IPS DF 6.9 (cell line): ENCODE data around the gene NSMCE1.
"Not testable (repeated sequence)": the region's sequence is repeated elsewhere in the genome, so short reads cannot be mapped to it uniquely, and the experiment has no call there.

ENCODE experiments used
- DNase-seq: peaks from one replicate; pipeline ENCODE4 v3.0.0-alpha.2; 2013; ENCODE audit warnings: low read depth, low spot score
- H3K27ac ChIP-seq: one replicate; pipeline ENCODE4 v1.5.1; 2013; ENCODE audit warnings: low read length, control low read depth
- H3K27me3 ChIP-seq: 2 replicates; pipeline ENCODE4 v1.6.1; 2013; ENCODE audit warnings: mild to moderate bottlenecking, low read length; ENCODE audit not compliant: control insufficient read depth, insufficient read depth
- H3K36me3 ChIP-seq: 2 replicates; pipeline ENCODE4 v1.6.1; 2013; ENCODE audit warnings: low read length; ENCODE audit not compliant: control insufficient read depth, insufficient read depth
- H3K4me1 ChIP-seq: 2 replicates; pipeline ENCODE4 v1.6.1; 2013; ENCODE audit warnings: low read length; ENCODE audit not compliant: control insufficient read depth, insufficient read depth
- H3K4me3 ChIP-seq: 2 replicates; pipeline ENCODE4 v1.5.1; 2013; ENCODE audit warnings: mild to moderate bottlenecking, low read length
- H3K9me3 ChIP-seq: 2 replicates; pipeline ENCODE4 v1.6.1; 2013; ENCODE audit warnings: low read length, inconsistent platforms; ENCODE audit not compliant: control insufficient read depth, insufficient read depth
- WGBS: extraction: QIAGEN DNeasy Blood & Tissue Kit; methylation state at CpG from one replicate; pipeline ENCODE4 v1.1.7; 2013; ENCODE audit warnings: mixed read lengths, missing lambda C conversion rate; ENCODE audit not compliant: insufficient read length, insufficient coverage; 5-methylcytosine and 5-hydroxymethylcytosine counted together

The NSMCE1 gene

DNA sequence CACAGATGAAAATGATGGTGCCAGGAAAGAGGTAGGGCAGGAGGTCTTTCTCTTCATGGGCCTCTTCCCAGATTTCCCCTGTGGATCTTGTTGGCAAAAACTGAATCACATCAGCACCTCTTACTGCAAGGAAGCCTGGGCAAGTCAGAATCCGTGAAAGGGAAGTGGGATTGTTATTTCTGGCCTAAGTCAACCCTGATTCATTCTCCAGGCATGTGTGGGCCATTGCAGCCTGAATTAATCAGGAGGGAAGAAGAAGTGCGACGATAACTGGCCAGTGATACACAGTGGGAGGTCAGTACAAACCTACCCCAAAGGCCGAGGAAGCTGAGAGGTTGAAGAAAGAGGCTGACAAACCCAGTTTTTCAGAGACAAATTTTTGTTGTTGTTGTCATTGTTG lies 17.9 kb upstream of the NSMCE1 start:
- Histone ChIP-seq H3K27ac (no peak overlapping the region), H3K9me3 (no peaks in the 10 kb centered on the region), H3K4me3 (no peak overlapping the region), H3K27me3 (no peaks in the 10 kb centered on the region), H3K36me3 (no peaks in the 10 kb centered on the region), H3K4me1 (no peaks in the 10 kb centered on the region)
- DNase-seq: no peak
- WGBS: no CpG with 5 or more reads among the region's 4 CpGs

- Histone ChIP-seq H3K4me1 (no peaks in the 10 kb centered on the region), H3K9me3 (no peaks in the 10 kb centered on the region), H3K27me3 (no peaks in the 10 kb centered on the region), H3K4me3 (no peak overlapping the region), H3K27ac (no peak overlapping the region), H3K36me3 (no peaks in the 10 kb centered on the region)
- no CpG with 5 or more reads among the region's 6 CpGs for WGBS
- DNase-seq: no peak
These were observed 17.2 kb upstream of the NSMCE1 start for GRCh38 chr16:27285676-27286196.

DNA sequence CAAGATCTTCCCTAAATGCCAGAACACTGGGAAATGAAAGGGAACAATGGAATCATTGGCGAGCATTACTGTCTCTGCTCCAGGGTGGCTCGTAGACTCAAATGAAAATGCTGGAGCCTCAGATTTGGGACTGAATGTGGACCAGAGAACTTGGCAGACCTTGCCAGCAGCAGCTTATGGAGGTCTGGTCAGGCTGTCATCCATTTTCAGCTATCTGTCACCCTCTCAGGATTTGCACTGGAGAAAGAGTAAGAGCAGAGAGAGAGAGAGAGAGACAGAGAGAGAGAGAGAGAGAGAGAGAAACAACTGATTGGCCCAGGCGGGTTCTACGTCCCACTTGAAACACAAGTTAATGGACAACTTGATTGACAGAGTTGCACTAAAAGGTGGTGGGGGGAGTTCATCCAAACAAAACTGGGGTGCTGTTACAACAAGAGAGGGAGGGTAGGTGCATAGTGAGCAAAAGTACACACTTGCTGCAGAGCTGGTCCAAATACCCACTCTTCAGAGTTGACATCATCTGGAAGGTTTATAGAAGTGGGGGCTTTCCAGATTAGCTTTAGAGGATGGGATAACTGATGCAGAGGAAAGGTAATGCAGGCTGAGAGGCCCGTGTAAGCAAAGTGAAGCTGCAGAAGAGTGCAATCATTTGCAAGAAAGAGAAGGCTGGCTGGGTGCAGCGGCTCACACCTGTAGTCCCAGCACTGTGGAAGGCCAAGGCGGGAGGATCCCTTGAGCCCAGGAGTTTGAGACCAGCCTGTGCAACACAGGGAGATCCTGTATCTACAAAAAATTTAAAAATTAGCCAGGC lies 16.5 kb upstream of the NSMCE1 start:
- H3K4me3 ChIP-seq: no peak overlapping the region
- no peak overlapping the region for H3K27ac ChIP-seq
- no peaks in the 10 kb centered on the region for H3K27me3 ChIP-seq
- H3K9me3 ChIP-seq: no peaks in the 10 kb centered on the region
- no CpG with 5 or more reads among the region's 7 CpGs for WGBS
- no peak for DNase-seq
- no peaks in the 10 kb centered on the region for H3K4me1 ChIP-seq
- no peaks in the 10 kb centered on the region for H3K36me3 ChIP-seq

DNA sequence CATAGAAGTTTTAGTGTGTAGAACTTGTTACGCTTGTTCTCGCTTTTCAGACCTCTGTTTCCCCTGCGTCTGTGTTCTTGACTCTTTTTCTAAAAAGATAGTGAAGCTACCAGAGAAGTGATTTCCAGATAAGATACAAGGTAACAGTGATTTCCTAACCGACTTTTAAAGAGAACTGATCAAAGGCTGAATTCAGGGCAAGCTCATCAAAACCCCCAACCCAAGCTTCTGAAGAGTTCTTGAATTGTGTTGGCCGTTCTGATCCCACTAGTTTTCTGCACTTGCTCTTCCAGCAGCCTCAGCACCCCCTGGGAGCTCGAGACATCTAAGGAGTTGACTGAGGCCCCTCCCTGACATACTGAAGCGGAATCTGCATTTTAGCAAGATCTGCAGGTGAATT lies 12.7 kb upstream of the NSMCE1 start:
- no CpG with 5 or more reads among the region's 7 CpGs for WGBS
- H3K27ac ChIP-seq: no peak overlapping the region
- H3K36me3 ChIP-seq: no peaks in the 10 kb centered on the region
- H3K4me3 ChIP-seq: no peak overlapping the region
- no peaks in the 10 kb centered on the region for H3K9me3 ChIP-seq
- no peaks in the 10 kb centered on the region for H3K4me1 ChIP-seq
- no peaks in the 10 kb centered on the region for H3K27me3 ChIP-seq
- DNase-seq: no peak

GRCh38 chr16:27275394-27275793 lies 6.8 kb upstream of the NSMCE1 start:
- no peak for DNase-seq
- Histone ChIP-seq H3K4me3 (no peak overlapping the region), H3K9me3 (no peaks in the 10 kb centered on the region), H3K36me3 (no peaks in the 10 kb centered on the region), H3K27me3 (no peaks in the 10 kb centered on the region), H3K4me1 (no peaks in the 10 kb centered on the region), H3K27ac (no peak overlapping the region)
- no CpG with 5 or more reads among the region's 1 CpG for WGBS

- not testable (repeated sequence) for H3K27me3 ChIP-seq, H3K9me3 ChIP-seq, H3K36me3 ChIP-seq, H3K4me3 ChIP-seq, DNase-seq, H3K4me1 ChIP-seq, H3K27ac ChIP-seq
- no CpG with 5 or more reads among the region's 7 CpGs for WGBS
These were observed 5.9 kb upstream of the NSMCE1 start for GRCh38 chr16:27274424-27274874.

DNA sequence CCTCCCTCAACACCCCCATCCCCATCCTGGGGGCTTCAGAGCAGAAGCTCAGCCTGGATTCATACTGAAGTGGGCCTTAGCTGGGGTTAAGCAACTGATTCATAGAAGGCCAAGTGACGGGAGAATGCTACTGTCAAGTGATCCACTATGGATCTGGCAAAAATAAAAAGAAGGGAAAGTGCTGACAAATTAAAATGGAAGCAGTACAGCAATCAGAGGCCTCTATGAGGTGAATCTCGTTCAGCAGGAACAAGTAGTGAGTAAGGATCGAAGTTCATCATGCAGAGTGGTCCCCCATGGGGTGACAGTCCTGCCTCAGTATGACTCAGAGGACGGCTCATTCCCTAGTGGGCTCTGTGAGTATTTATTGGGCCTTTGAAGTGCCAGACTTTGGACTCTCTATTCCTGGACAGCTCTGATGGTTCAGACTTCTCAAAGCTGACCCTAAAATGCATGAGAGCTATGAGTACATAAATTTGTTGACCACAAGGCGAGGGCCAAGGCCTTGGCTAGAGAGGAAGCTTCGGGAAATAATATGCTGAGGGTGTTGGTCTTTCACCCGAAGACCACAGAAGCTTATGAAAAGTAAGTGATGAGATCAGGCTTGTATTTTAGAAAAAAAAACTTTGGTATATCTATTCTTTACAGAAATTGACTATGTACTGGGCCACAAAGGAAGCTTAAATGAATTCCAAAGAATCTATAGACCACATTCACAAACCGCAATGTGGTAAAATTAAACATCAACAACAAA lies 5.3 kb upstream of the NSMCE1 start:
- Histone ChIP-seq H3K27ac (no peak overlapping the region), H3K4me1 (no peaks in the 10 kb centered on the region), H3K4me3 (no peak overlapping the region), H3K27me3 (no peaks in the 10 kb centered on the region), H3K9me3 (no peaks in the 10 kb centered on the region), H3K36me3 (no peaks in the 10 kb centered on the region)
- no CpG with 5 or more reads among the region's 8 CpGs for WGBS
- DNase-seq: no peak

- H3K27me3 ChIP-seq: no peaks in the 10 kb centered on the region
- H3K9me3 ChIP-seq: no peaks in the 10 kb centered on the region
- no CpG with 5 or more reads among the region's 4 CpGs for WGBS
- H3K4me3 ChIP-seq: no peak overlapping the region
- DNase-seq: no peak
- no peaks in the 10 kb centered on the region for H3K36me3 ChIP-seq
- no peaks in the 10 kb centered on the region for H3K4me1 ChIP-seq
- no peak overlapping the region for H3K27ac ChIP-seq
These were observed 4.7 kb upstream of the NSMCE1 start for GRCh38 chr16:27273330-27273669.

DNA sequence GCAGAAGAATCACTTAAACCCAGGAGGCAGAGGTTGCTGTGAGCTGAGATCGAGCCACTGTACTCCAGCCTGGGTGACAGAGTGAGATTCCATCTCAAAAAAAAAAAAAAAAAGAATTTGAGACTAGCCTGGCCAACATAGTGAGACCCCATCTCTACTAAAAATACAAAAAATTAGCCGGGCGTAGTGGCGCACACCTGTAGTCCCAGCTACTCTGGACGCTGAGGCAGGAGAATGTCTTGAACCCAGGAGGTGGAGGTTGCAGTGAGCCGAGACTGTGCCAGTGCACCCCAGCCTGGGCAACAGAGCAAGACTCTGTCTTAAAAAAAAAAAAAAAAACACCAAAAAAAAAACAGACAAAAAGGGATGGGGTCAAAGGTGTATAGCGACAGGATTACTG lies 4.1 kb upstream of the NSMCE1 start:
- not testable (repeated sequence) for H3K4me1 ChIP-seq, DNase-seq, H3K36me3 ChIP-seq, H3K9me3 ChIP-seq, H3K4me3 ChIP-seq, H3K27me3 ChIP-seq, H3K27ac ChIP-seq
- no CpG with 5 or more reads among the region's 7 CpGs for WGBS

DNA sequence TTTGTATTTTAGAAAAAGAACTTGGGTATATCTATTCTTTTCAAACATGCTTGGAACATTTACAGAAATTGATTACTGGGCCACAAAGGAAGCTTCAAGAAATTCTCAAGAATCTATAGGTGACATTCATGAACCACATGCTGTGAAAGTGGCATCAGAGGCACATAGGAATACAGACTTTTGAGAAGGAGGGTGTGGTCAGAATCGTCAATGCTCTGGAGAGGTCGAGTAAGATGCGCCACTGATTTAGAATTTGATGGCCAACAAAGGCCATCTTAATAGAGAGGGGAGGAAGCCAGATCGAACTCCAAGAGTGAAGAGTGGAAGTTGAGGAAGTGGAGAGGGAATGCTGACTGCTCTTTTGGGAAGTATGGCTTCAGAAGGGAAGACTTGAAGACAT lies 3.5 kb upstream of the NSMCE1 start:
- DNase-seq: no peak
- no CpG with 5 or more reads among the region's 4 CpGs for WGBS
- Histone ChIP-seq H3K36me3 (no peaks in the 10 kb centered on the region), H3K4me1 (no peaks in the 10 kb centered on the region), H3K9me3 (no peaks in the 10 kb centered on the region), H3K4me3 (no peak overlapping the region), H3K27ac (no peak overlapping the region), H3K27me3 (no peaks in the 10 kb centered on the region)
